Stimulated activated CD4-positive, alpha-beta T cell treated with anti-CD3 and anti-CD28 coated beads, TNF-alpha, amount 100 ng/mL, for 4 hours (primary cell): ENCODE data around the gene GJD4.

ENCODE experiments used
- DNase-seq, 3 experiments: peaks; one replicate each; pipeline ENCODE4 v3.0.0-alpha.2; 2020; ENCODE audit warnings: low read depth in 3 of 3

Gene GJD4

GRCh38 chr10:35657621-35658020 lies 52.5 kb downstream of the GJD4 start:
- no peak for DNase-seq
